HEK293 (cell line): ENCODE data around the gene MBOAT7.

Experiments used
- CTCF ChIA-PET: fragments of 350-600 bp; formaldehyde crosslinking; extraction: SDS; loops from one replicate; lab custom pipeline; 2021; ENCODE audit warnings: antibody characterized with exemption; lab: Yijun Ruan, JAX
- POLR2A ChIA-PET: fragments of 300-600 bp; formaldehyde crosslinking; extraction: SDS; loops from one replicate; lab custom pipeline; 2020; ENCODE audit warnings: antibody characterized with exemption, inconsistent platforms; lab: Yijun Ruan, JAX
- H3K27ac ChIP-seq: fragments of 200-500 bp; sonication (Bioruptor generic); 2 replicates; pipeline ENCODE4 v1.5.1; 2014; ENCODE audit warnings: low read depth, low read length, control low read depth, inconsistent platforms; ENCODE audit errors: extremely low read depth
- H3K36me3 ChIP-seq, 2 experiments: fragments of 200-500 bp in 1 of 2; sonication (Bioruptor generic) in 1 of 2; 1 replicate in 1 of 2; 2 replicates in 1 of 2; pipeline ENCODE4 v1.5.1; 2014 to 2017; ENCODE audit warnings: inconsistent platforms in 2 of 2, low read length in 2 of 2; ENCODE audit not compliant: control insufficient read depth in 2 of 2, insufficient read depth in 1 of 2
- H3K4me1 ChIP-seq: fragments of 200-500 bp; sonication (Bioruptor generic); 2 replicates; pipeline ENCODE4 v1.5.1; 2014; ENCODE audit warnings: mild to moderate bottlenecking, low read length, inconsistent platforms; ENCODE audit not compliant: control insufficient read depth, insufficient read depth
- H3K4me3 ChIP-seq: 2 replicates; pipeline ENCODE4 v1.5.1; 2011; ENCODE audit warnings: low read depth, mild to moderate bottlenecking, control low read depth, low read length, moderate library complexity
- H3K9me3 ChIP-seq: fragments of 200-500 bp; sonication (Bioruptor generic); 2 replicates; pipeline ENCODE4 v1.5.1; 2014; ENCODE audit warnings: low read depth, low read length, inconsistent platforms; ENCODE audit not compliant: control insufficient read depth, insufficient read depth
- HOXD13 ChIP-seq: sonication (generic); formaldehyde crosslinking; IDR thresholded peaks from 2 replicates; pipeline ENCODE4 v1.8.0; 2022; ENCODE audit warnings: missing genetic modification reagents, borderline replicate concordance
- OSR2 ChIP-seq: fragments of 450-650 bp; formaldehyde crosslinking; IDR thresholded peaks from 2 replicates; pipeline ENCODE4 v1.5.1; 2016; ENCODE audit warnings: missing biosample characterization, missing genetic modification characterization
- PBX3 ChIP-seq: sonication (generic); formaldehyde crosslinking; IDR thresholded peaks from 2 replicates; pipeline ENCODE4 v1.8.1; 2022; ENCODE audit warnings: mild to moderate bottlenecking, moderate library complexity, missing genetic modification reagents
- PRDM4 ChIP-seq: fragments of 450-650 bp; formaldehyde crosslinking; IDR thresholded peaks from 2 replicates; pipeline ENCODE4 v1.5.1; 2017; ENCODE audit warnings: missing biosample characterization, missing genetic modification characterization
- RBAK ChIP-seq: fragments of 450-650 bp; formaldehyde crosslinking; IDR thresholded peaks from 2 replicates; pipeline ENCODE4 v1.5.1; 2016; ENCODE audit warnings: missing biosample characterization, missing genetic modification characterization
- REPIN1 ChIP-seq: fragments of 450-650 bp; formaldehyde crosslinking; IDR thresholded peaks from 2 replicates; pipeline ENCODE4 v1.5.1; 2017; ENCODE audit warnings: missing biosample characterization, missing genetic modification characterization, low read depth
- SCRT1 ChIP-seq: fragments of 450-650 bp; formaldehyde crosslinking; IDR thresholded peaks from 2 replicates; pipeline ENCODE4 v1.5.1; 2016; ENCODE audit warnings: missing biosample characterization, missing genetic modification characterization, borderline replicate concordance
- SP3 ChIP-seq: fragments of 450-650 bp; formaldehyde crosslinking; IDR thresholded peaks from 2 replicates; pipeline ENCODE4 v1.5.1; 2016; ENCODE audit warnings: missing biosample characterization, missing genetic modification characterization
- YY2 ChIP-seq: fragments of 450-650 bp; formaldehyde crosslinking; IDR thresholded peaks from 2 replicates; pipeline ENCODE4 v1.5.1; 2016; ENCODE audit warnings: missing biosample characterization, missing genetic modification characterization
- ZBTB26 ChIP-seq: fragments of 450-650 bp; formaldehyde crosslinking; optimal IDR thresholded peaks from 2 replicates; pipeline ENCODE3; 2016; ENCODE audit warnings: missing biosample characterization, mild to moderate bottlenecking, missing genetic modification characterization
- ZBTB7A ChIP-seq: fragments of 450-650 bp; formaldehyde crosslinking; IDR thresholded peaks from 2 replicates; pipeline ENCODE4 v1.5.1; 2016; ENCODE audit warnings: low read depth, missing biosample characterization, missing genetic modification characterization
- ZNF169 ChIP-seq: fragments of 450-650 bp; formaldehyde crosslinking; IDR thresholded peaks from 2 replicates; pipeline ENCODE4 v1.5.1; 2016; ENCODE audit warnings: missing biosample characterization, missing genetic modification characterization
- ZNF19 ChIP-seq: fragments of 450-650 bp; formaldehyde crosslinking; IDR thresholded peaks from 2 replicates; pipeline ENCODE4; 2016; ENCODE audit warnings: missing biosample characterization, missing genetic modification characterization, low read depth
- ZNF423 ChIP-seq: fragments of 450-650 bp; formaldehyde crosslinking; IDR thresholded peaks from 2 replicates; pipeline ENCODE4 v1.5.1; 2016; ENCODE audit warnings: missing biosample characterization, missing genetic modification characterization
- ZNF426 ChIP-seq: fragments of 450-650 bp; formaldehyde crosslinking; IDR thresholded peaks from 2 replicates; pipeline ENCODE4 v1.5.1; 2017; ENCODE audit warnings: missing biosample characterization, missing genetic modification characterization, mild to moderate bottlenecking, inconsistent platforms, moderate library complexity
- ZNF514 ChIP-seq: fragments of 450-650 bp; formaldehyde crosslinking; IDR thresholded peaks from 2 replicates; pipeline ENCODE4 v1.5.1; 2016; ENCODE audit warnings: missing biosample characterization, missing genetic modification characterization
- ZNF544 ChIP-seq: fragments of 450-650 bp; formaldehyde crosslinking; IDR thresholded peaks from 2 replicates; pipeline ENCODE4 v1.5.0; 2017; ENCODE audit warnings: missing biosample characterization, missing genetic modification characterization
- ZNF560 ChIP-seq: fragments of 450-650 bp; formaldehyde crosslinking; IDR thresholded peaks from 2 replicates; pipeline ENCODE4 v1.5.1; 2017; ENCODE audit warnings: missing biosample characterization, missing genetic modification characterization, borderline replicate concordance
- ZNF596 ChIP-seq: fragments of 450-650 bp; IDR thresholded peaks from 2 replicates; pipeline ENCODE4 v1.5.0; 2018; ENCODE audit warnings: missing biosample characterization, mild to moderate bottlenecking, missing genetic modification characterization, moderate library complexity
- ZNF600 ChIP-seq: fragments of 450-650 bp; formaldehyde crosslinking; IDR thresholded peaks from 2 replicates; pipeline ENCODE4 v1.5.1; 2016; ENCODE audit warnings: missing biosample characterization, missing genetic modification characterization
- ZNF639 ChIP-seq: fragments of 450-650 bp; formaldehyde crosslinking; IDR thresholded peaks from 2 replicates; pipeline ENCODE4 v1.5.1; 2016; ENCODE audit warnings: missing biosample characterization, missing genetic modification characterization
- ZNF704 ChIP-seq: fragments of 450-650 bp; formaldehyde crosslinking; IDR thresholded peaks from 2 replicates; pipeline ENCODE4 v1.5.1; 2016; ENCODE audit warnings: missing biosample characterization, missing genetic modification characterization
- ZNF837 ChIP-seq: fragments of 450-650 bp; formaldehyde crosslinking; IDR thresholded peaks from 2 replicates; pipeline ENCODE4 v1.5.1; 2016; ENCODE audit warnings: missing biosample characterization, missing genetic modification characterization
- ZSCAN30 ChIP-seq: fragments of 450-650 bp; IDR thresholded peaks from 2 replicates; pipeline ENCODE4 v1.5.1; 2018; ENCODE audit warnings: missing biosample characterization, mild to moderate bottlenecking, missing genetic modification characterization, moderate library complexity

The MBOAT7 gene

GRCh38 chr19:54133957-54134590 lies 55.3 kb downstream of the MBOAT7 start:
- Histone ChIP-seq H3K4me3 (no peak overlapping the region), H3K4me1 (peaks cover 11% of the 10 kb centered on the region), H3K27ac (peak overlapping the region; percentile 22; the same call in 1 of the 2 replicates), H3K9me3 (peaks cover 2% of the 10 kb centered on the region)
- CTCF ChIA-PET, result no interaction called here
- peak; percentile 91; the same call in 1 of the 2 replicates for TF ChIP-seq ZNF169
- peak; percentile 9; the same call in 1 of the 2 replicates for TF ChIP-seq SP3 (tag by site-specific recombination)
- TF ChIP-seq ZNF544 (tag by site-specific recombination), result no peak
- TF ChIP-seq, all 188 proteins: peak for 2
- POLR2A ChIA-PET, result interaction anchor here (0.6 kb wide), 1 partner anchor 9 kb away, joined by 4 read pairs; no protein-coding TSS in a partner anchor
- H3K36me3 ChIP-seq, result peaks cover 13 to 30% of the 10 kb centered on the region in 2 experiments

- peak overlapping the region; percentile 22; the same call in 1 of the 2 replicates for H3K27ac ChIP-seq
- H3K4me3 ChIP-seq, result no peak overlapping the region
- peaks cover 7% of the 10 kb centered on the region for H3K4me1 ChIP-seq
- H3K36me3 ChIP-seq, result peaks cover 13 to 31% of the 10 kb centered on the region in 2 experiments
- ChIA-PET CTCF (no interaction called here), POLR2A (no interaction called here)
- peaks cover 2% of the 10 kb centered on the region for H3K9me3 ChIP-seq
- TF ChIP-seq ZNF600 (tag by site-specific recombination) (0 out of 2 replicates have a peak, but pooled peaks have one; percentile 20), ZSCAN30 (tag by site-specific recombination) (no peak), ZNF596 (tag by site-specific recombination) (0 out of 2 replicates have a peak, but pooled peaks have one; percentile 37), ZNF423 (tag by site-specific recombination) (no peak), ZNF837 (tag by site-specific recombination) (no peak), PRDM4 (tag by site-specific recombination) (peak; percentile 96)
These were observed 55.9 kb downstream of the MBOAT7 start for GRCh38 chr19:54133312-54133956.

GRCh38 chr19:54129617-54129996 lies 59.8 kb downstream of the MBOAT7 start:
- ChIA-PET POLR2A (no interaction called here), CTCF (no interaction called here)
- TF ChIP-seq ZNF514 (tag by site-specific recombination) (no peak), OSR2 (tag by site-specific recombination) (no peak), PBX3 (CRISPR knock-in tag) (no peak), ZNF704 (no peak), ZNF560 (tag by site-specific recombination) (no peak), SCRT1 (tag by site-specific recombination) (no peak), ZBTB26 (tag by site-specific recombination) (no peak), ZNF19 (tag by site-specific recombination) (no peak), ZNF639 (tag by site-specific recombination) (no peak), REPIN1 (no peak), HOXD13 (CRISPR knock-in tag) (no peak), ZNF426 (tag by site-specific recombination) (no peak), RBAK (tag by site-specific recombination) (no peak), ZBTB7A (tag by site-specific recombination) (no peak), YY2 (tag by site-specific recombination) (no peak)

More at GRCh38 chr19:54129617-54129996, 59.8 kb downstream of the MBOAT7 start:
- Histone ChIP-seq H3K36me3 (peaks cover 17 to 67% of the 10 kb centered on the region in 2 experiments), H3K4me3 (no peak overlapping the region), H3K9me3 (peaks cover 2% of the 10 kb centered on the region), H3K4me1 (no peaks in the 10 kb centered on the region), H3K27ac (no peak overlapping the region)
